ENCODE data around the gene PLEKHD1. TPM values are rescaled to one million over a fixed set of nuclear protein-coding genes. Genes with fewer than 3 reads are reported as not detected.

PLEKHD1 gene
- total RNA-seq: under 1 TPM; 0.05 to 0.10 TPM

GRCh38 chr14:69484444-69485314 lies at the start of gene PLEKHD1:
Gene PLEKHD1 (plus strand): TSS chr14:69484728. CDS start chr14:69484966, 238 bp downstream.
- DNase-seq: peak; percentile 54
- no peak within 1 kb of the TSS for H3K27ac ChIP-seq
- no peak for TF ChIP-seq CTCF (IDR thresholded peaks at IDR 0.05)
- H3K4me1 ChIP-seq: peaks cover 6% of the 10 kb centered on the region
- H3K9me3 ChIP-seq: no peaks in the 10 kb centered on the region
- peak within 1 kb of the TSS; percentile 34 for H3K4me3 ChIP-seq
- intact Hi-C loops (cut with DNase I): no loop called here
- no peaks in the 10 kb centered on the region for H3K36me3 ChIP-seq
- peaks cover 32% of the 10 kb centered on the region for H3K27me3 ChIP-seq
- H3K9ac ChIP-seq (ENCODE audit: low read depth in 2 of 2, low read length in 2 of 2): no peak within 1 kb of the TSS

- H3K9me3 ChIP-seq: no peaks in the 10 kb centered on the region
- no peaks in the 10 kb centered on the region for H3K27me3 ChIP-seq
- H3K9ac ChIP-seq (ENCODE audit: low read depth in 2 of 2, low read length in 2 of 2): no peak overlapping the region
- no peak overlapping the region for H3K4me3 ChIP-seq
- TF ChIP-seq CTCF (IDR thresholded peaks at IDR 0.05): no peak
- H3K4me1 ChIP-seq: no peaks in the 10 kb centered on the region
- intact Hi-C loops (cut with DNase I): no loop called here
- DNase-seq: no peak
- no peak overlapping the region for H3K27ac ChIP-seq
- no peaks in the 10 kb centered on the region for H3K36me3 ChIP-seq
Measured at GRCh38 chr14:69439521-69440270, 44.8 kb upstream of the PLEKHD1 start.

GRCh38 chr14:69441948-69442347 lies 42.6 kb upstream of the PLEKHD1 start:
- no peak overlapping the region for H3K4me3 ChIP-seq
- no peak overlapping the region for H3K27ac ChIP-seq
- no peaks in the 10 kb centered on the region for H3K4me1 ChIP-seq
- no peaks in the 10 kb centered on the region for H3K9me3 ChIP-seq
- no peak for TF ChIP-seq CTCF (IDR thresholded peaks at IDR 0.05)
- H3K27me3 ChIP-seq: no peaks in the 10 kb centered on the region
- DNase-seq: no peak
- H3K9ac ChIP-seq (ENCODE audit: low read depth in 2 of 2, low read length in 2 of 2): no peak overlapping the region
- H3K36me3 ChIP-seq: no peaks in the 10 kb centered on the region
- intact Hi-C loops (cut with DNase I): no loop called here

- H3K36me3 ChIP-seq: no peaks in the 10 kb centered on the region
- TF ChIP-seq CTCF (IDR thresholded peaks at IDR 0.05): no peak
- no peak overlapping the region for H3K27ac ChIP-seq
- no peaks in the 10 kb centered on the region for H3K9me3 ChIP-seq
- no peaks in the 10 kb centered on the region for H3K4me1 ChIP-seq
- DNase-seq: no peak
- intact Hi-C loops (cut with DNase I): no loop called here
- no peak overlapping the region for H3K4me3 ChIP-seq
- H3K27me3 ChIP-seq: no peaks in the 10 kb centered on the region
- no peak overlapping the region for H3K9ac ChIP-seq (ENCODE audit: low read depth in 2 of 2, low read length in 2 of 2)
Measured at GRCh38 chr14:69443296-69443805, 41.2 kb upstream of the PLEKHD1 start.

- DNase-seq: no peak
- no peaks in the 10 kb centered on the region for H3K36me3 ChIP-seq
- H3K4me3 ChIP-seq: no peak overlapping the region
- no peak overlapping the region for H3K9ac ChIP-seq (ENCODE audit: low read depth in 2 of 2, low read length in 2 of 2)
- H3K27ac ChIP-seq: no peak overlapping the region
- no peaks in the 10 kb centered on the region for H3K9me3 ChIP-seq
- no peaks in the 10 kb centered on the region for H3K27me3 ChIP-seq
- intact Hi-C loops (cut with DNase I): no loop called here
- H3K4me1 ChIP-seq: no peaks in the 10 kb centered on the region
- TF ChIP-seq CTCF (IDR thresholded peaks at IDR 0.05): no peak
Measured at GRCh38 chr14:69449216-69449615, 35.3 kb upstream of the PLEKHD1 start.
